Non-pigmented ciliary epithelial cell (primary cell): ENCODE data around the gene ADAMTS2.

ENCODE experiments used
- DNase-seq: peaks from one replicate; pipeline ENCODE4 v3.0.0-alpha.2; 2010; ENCODE audit warnings: low read depth

The ADAMTS2 gene

DNA sequence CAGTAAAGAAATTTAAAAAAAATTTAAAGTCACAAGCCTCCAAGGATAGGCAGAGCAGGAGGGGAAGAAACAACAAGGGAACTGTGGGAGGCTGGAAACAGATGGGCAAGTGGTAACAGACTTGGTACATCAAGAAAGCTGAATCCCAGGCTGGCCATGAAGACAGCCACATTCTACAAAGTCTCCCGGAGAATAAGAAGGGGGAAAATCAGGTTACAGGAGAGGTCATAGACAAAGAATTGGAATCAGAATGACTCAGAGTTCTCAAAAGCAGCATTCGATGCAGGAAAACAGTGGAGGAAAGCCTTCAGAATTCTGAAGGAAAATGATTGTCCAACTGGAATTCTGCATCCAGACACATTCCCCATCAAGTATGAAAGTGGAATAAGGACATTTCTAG is 129.7 kb downstream of the ADAMTS2 start:
- no peak for DNase-seq

DNA sequence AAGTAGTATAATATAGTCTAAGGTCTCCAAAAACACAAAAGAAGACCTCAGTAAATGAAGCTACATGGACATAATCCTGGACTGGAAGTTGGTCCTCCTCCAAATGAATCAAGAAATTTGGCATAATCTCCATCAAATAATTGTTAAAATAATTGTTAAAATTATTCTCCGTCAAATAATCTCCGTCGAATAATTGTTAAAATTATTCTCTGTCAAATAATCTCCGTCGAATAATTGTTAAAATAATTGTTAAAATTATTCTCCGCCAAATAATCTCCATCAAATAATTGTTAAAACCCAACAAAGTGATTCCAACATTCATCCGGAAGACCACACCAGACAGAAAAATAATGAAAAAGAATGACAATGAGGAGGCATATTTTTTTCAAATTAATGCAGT is 130.6 kb downstream of the ADAMTS2 start:
- no peak for DNase-seq

DNA sequence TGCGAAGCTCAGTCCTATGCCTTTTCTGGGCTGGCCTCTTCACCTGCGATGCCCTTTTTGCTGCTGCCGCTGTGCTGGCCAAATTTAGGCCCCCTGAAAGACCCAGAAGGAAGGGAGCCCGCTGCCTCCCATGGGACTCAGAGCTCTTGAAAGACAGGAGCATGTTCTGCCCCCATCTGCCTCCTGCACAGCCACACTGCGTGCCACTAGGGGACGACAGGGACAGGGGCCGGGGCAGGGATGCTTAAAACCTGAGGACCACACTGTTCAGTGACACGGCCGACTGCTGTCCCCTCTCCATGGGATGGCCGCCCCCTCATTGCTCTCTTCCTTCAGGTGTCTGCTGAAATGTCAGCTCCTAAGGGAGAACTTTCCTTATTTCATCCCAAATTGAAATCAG is 132.4 kb downstream of the ADAMTS2 start:
- DNase-seq, result no peak

DNA sequence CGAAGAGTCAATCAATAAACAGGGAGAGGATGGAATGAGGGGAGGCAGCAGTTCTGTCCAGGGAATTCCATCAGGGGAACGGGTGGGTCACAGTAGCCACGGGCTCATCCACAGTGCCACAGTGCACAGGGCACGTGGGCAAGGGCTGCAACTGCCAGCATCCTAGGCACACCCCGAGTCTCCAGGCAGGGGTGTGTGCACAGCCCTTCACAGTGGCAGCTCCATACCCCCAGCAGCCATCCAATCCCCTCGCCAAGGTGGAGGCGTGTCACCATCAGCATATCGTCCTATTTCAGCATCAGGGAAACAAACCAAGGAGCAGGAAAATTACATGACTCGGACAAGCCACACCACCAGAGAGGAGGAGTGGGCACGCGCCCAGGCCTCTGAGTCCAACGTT is 133.6 kb downstream of the ADAMTS2 start:
- no peak for DNase-seq

DNA sequence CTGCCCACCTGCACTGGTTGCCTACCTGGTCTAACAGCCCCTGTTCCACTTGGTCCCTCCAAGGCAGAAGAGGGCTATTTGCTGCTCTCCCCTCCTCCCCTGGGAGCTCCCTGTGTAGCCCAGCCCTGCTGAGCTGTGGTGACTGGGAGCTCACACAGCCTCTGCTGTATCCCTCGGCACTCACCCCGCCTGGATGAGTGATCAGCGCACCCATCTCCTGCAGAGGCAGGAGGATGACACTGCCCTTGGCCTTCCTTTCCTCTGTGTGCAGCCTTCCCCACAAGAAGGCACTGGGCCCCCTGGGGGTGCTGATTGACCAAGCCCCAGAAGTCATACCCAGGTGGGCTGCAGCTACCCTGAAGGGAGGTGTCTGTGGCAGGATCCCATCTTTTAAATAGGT is 134.2 kb downstream of the ADAMTS2 start:
- no peak for DNase-seq

DNA sequence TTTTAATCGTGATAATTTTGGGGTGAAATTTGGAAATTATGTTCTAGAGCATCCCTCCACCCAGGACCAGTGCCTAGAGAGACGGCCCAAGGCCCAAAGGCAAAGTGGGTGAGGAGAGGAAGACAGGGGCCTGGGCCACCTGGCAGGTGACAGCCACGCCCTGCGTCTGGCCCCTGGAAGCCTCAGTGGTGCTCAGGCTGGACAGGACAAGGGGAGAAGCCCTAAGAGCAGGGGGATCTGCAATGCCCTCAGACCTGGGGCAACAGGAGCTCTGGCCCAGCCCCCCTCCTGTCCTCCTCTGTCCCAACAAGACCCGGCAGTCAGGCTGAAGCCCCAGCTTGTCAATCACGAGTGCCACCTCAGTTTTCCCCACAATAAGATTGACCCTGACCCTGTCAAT is 134.8 kb downstream of the ADAMTS2 start:
- no peak for DNase-seq

DNA sequence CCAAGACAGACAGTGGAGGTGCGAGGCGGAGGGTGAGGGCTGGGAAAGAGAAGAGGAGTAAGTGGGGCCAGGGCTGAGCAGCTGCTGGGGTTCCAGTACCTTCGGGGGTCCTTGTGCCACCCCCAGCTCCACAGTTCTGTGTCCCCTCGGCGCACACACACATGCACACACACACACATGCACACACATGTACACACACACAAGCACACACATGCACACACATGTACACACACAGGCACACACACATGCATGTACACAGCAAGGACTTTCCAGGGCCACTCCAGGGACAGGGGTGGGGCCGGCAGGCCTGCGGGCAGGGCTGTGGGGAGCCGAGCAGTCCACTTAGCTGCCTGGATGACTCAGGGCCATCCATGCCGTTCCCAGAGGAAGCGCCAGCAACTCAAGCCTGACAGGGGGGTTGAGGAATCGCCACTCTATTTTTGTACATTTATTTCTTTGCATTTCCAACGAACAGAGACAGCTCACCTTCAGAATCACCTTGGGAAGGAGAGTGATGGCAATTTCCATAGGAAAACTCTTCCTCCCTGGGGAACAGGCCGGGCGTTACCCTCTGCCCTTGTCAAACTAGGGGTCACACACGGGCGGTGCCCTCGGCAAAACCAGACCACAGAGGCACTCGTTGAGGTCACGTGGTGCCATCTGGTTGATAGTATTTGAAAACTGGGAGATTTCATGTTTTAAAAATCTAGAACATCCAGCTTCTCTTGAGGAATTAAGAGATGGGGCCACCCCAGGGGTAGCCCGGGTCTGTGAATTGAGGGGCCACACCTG is 135.7 kb downstream of the ADAMTS2 start:
- DNase-seq, result peak; percentile 2

DNA sequence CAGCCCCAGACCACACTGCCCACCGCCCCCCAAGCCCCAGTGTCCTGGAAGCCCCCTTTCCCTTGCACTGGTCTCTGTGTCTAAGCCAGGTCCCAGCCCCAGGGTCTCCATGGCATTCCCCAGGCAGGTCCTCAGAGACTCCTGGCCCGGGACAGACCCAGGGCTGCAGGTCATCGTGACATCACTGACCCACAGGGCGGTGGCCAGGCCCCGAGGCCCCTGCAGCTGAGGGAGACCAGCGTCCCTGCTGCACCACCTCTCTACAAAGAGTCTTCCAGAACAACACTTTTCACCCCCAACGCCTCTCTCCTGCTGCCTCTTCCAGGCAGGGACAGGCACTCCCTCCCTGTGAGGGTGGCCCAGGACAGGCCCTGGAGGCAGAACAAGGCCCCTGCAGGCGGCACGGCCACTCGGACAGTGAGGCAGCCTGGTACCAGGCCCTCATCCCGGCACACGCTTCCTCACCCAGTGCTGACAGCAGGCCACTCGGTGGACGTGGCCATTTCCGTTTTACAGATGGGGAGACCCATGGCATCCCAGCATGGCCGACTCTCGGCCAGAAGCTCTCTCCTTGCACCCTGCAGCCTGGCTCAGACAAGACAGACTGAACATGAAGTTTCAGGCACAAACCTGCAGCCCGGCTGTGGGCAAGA is 136.4 kb downstream of the ADAMTS2 start:
- no peak for DNase-seq

DNA sequence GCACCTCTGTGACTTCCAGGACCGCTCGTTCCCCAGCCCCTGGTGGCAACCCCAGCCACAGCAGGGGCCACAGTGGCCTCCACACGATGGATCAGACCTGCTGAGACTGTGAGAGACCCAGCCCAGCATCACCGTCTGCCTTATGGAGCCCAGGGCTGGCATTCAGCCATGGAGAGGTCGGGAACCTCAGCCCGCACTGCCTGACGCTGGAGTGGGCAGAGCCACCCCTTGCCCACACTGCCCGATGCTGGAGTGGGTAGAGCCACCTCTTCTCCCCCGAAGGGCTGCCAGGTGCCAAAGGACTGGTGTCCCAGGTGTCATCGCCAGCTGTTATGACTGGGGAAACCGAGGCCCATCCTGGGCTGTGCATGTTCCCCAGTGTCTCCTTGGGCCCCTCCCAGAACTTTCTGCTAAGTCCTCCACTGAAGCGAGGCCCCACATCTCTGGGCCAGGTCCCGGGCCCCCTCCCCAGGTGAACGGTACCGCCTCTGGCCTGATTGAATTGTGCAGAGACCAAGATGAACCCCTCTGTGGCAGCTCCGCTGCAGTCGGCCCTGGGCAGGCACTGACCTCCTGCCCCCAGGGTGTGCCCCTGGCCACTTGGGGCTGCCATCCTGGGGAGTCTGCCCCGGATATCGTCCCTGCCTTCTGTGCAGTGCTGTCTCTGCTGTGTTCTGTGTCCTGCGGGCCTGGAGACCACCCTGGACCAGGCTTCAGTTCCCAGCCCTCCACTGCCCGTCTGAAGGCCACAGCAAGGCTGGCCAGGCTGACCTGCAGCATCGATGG is 137.1 kb downstream of the ADAMTS2 start:
- DNase-seq, result no peak

DNA sequence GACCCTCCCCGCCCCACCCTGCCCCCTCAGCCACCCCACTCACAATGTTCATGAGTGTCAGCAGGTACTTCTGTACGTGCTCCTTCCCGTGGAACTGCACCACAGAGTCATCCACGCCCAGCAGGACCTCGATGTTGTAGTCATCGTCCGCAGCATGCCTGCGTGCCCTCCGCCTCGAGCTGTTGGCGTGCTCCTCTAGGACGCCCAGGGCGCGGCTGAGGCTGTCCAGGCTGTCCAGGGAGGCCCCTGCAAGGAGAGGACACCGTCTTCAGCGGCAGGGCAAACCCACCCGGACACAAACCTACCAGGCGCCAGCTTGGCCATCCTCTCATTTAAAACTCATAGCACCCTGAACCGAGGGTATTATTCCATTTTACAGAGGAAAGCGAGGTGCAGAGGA is 137.8 kb downstream of the ADAMTS2 start:
- no peak for DNase-seq

DNA sequence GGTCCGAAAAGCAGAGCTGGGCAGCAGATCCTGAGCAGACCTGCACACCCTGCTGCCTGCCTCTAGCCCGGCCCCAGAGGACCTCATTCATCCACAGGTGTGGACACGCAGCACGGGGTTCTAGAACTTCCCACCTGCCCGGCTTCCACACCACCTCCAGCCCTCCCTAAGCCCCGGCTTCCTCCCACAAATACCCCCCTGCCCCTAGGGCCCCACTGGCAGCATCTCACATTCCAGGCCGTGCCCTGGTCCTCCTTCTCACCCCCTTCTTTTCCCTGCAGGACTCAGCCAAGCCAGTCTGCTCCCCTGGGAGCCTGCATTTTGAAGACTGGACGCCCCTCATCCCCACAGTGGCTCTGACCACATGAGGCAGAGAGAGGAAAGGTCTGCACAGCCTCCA is 138.9 kb downstream of the ADAMTS2 start:
- DNase-seq, result no peak

DNA sequence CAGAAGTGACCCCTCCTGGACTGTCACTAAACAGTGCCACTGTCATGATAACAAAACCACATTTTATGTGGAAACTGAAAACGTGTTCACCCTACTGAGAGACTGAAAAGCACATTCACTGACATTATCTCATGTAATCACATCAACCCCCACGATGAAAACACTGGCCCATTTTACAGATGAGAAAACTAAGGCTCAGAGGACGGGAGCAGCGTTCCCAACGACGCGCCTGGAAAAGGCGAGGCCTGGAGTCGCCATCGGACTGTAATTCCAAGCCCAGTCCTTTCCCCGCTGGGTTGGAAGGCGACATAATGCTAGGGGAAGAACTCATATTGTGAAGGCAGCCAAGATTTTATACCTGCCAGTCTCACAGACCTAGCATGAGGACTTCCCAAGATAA is 140.0 kb downstream of the ADAMTS2 start:
- no peak for DNase-seq

DNA sequence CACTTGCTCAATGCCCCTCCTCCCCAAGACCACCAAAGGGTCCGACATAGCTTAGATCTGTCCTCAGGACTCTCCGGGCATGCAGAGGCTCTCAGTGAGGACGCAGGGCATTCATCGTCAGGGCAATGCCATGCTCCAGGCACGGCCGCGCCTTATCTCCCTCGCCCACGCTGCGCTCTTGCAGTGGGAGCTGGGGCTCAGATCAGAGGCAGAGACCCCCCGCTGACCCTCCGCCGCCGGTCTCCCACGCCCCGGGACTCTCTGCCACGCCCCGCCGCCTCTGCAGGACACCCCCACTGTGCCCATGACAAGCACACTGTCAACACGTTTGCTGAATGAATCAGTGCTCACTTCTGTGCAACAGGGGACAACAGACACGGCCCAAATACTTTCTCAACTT is 140.7 kb downstream of the ADAMTS2 start:
- no peak for DNase-seq

DNA sequence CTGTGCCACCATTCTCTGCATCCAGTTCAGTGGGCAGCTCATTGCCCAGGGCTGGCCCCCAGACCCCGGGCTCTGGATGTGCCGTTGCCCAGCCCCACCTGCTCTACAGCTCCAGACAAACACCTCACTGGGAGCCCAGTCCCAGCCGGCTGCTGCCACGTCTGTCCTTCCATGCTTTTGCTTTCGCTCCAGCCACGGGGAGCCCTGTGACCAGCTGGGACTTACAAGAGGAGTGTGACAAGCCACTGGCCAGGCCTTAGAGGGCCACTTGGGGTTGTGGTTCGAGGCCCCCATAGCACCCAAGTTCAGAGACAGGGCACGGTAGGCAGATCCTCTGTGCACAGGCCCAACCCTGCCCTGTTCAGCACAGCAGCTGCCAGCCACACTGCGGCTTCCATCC is 142.0 kb downstream of the ADAMTS2 start:
- DNase-seq, result no peak

DNA sequence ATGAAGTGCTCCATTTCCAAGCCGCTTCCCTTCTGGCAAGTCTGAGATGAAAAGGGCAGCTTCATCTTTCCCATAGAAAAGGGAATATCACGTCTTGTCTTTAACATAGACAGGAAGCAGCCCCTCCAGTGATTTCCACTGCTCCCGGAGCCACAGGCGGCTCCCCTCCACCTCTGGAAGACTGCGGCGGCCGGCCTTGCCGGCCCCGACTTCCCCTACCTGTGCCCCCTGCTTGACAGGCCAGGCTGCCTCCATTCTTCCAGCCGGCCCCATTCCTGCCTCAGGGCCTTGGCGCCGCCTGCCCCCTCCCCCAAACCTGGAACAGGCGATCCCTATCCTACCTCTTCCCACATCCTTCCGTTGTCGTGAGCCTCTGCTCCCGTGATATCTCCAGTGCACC is 143.3 kb downstream of the ADAMTS2 start:
- no peak for DNase-seq

DNA sequence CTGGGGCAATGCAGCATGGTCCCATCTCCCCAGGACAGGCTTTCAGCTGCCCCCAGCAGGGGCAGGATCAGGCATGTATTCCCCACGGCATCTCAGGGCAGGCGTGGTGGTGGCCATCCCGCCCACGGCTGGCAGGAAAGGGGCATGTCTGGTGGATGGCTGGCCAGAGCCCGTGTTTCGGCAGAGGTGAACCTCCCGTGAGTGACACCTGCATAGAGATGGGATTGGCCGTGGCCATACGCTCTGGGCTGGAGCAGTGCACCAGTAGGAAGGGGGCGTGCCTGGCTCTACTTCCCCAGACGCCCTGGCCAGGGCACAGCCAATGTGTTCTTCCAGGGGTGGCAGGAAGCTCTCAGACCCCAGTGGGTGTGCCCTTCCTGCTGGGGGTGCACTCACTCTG is 146.0 kb downstream of the ADAMTS2 start:
- no peak for DNase-seq

DNA sequence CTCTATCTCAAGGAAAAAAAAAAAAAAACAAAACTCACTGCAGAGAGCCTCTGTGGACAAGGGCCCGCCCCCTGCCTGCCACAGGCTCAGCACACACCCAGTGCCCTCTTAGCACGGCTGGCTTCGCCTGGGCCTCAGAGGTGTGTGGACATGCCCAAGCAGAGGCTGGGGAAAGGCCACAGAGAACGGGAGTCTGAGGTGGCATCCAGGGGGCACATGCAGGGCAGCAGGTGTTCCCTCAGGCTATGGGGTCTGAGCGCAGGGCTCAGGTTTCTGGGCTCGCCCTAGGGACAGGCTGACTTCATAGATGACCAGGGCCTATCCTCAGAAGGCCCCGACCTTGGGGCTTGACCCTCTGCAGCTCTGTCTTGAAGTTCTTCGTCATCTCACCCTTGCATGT is 146.4 kb downstream of the ADAMTS2 start:
- no peak for DNase-seq

DNA sequence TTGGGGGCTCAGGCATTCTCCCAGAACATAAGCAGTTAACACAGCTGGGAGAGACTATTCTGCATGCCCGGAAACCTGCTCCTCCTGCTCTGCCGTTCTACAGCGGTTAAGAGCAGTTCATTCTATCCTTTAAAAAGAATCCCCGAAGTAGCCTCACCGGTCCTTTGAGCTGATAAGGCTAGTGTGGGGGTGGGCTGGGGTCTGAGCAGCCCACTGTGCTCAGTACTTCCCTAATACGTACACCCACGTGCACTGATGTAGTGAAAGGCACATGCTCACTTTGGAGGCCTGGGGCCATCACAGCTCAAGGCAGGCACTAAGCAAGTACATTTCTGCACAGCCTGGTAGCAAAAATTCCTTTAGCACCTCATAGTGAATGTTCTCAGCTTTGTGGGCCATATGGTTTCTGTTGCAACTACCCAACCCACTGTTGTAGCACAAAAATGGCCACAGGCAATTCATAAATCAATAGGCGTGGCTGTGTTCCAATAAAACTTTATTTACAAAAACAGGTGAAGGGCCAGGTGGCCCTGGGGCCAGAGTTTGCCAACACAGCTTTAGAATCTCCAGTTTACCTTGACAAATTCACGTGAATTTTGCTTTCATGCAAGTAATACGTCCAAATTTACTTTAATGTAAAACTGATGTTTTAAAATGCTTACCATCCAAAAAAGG is 148.7 kb downstream of the ADAMTS2 start:
- DNase-seq, result no peak

DNA sequence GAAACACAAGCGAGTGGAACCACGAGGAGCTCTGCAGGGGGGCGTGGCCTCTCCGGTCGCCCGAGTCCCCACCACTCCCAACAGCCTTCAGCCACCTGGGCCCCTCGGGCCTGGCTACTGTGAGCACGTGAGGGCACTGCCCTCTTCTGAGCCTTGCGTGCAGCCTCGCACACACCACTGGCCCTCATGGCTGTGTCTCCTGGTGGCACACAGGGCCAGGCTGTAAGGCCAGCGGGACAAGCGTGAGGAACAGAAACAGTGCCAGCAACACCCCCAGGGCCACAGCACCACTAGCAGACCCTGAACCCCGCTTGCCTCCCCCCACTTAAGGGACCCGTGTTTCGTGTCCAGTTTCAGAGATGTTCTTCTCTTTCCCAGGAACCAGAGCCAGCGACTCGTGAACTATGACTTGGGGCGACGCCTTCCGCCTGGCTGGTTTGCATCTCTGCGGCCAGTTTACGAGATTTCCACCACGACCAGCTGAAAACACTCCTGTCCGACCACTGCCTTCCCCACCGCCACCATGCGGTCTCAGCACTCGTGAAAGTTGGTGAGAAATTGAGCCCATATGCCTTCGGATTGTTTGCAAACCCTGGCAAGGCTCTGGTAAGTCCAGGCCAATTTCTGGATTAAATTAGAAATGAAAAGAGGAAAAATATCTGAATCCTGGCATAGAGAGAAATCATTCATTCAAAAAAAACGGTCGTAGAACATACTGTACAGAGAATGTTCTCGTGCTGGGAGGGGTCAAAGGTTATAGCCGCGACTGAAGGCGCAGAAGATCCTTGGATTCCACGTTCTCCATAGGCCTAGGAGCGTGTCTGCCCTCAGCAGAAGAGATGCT is 149.5 kb downstream of the ADAMTS2 start:
- no peak for DNase-seq

DNA sequence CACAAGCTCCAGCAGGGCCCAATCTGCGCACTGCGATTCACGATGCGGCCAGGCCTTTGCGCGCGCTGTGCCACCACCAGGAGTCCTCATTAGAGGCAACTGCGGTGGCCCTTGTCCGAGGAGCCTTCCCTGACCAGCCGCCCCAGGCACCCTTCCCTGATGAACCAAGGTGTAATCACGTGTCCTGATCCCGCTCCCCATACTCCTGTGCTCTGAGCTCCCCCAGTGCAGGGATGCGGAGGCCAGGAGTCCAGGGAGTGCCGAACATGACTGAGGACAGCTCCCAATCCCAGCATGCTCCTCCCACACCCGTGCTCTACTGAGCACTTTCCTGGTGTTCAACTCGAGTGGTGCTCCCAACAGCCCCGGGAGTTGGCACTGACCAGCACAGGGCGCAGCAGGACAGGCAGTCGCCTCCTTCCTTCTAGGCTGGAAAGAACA is 150.3 kb downstream of the ADAMTS2 start:
- no peak for DNase-seq

DNA sequence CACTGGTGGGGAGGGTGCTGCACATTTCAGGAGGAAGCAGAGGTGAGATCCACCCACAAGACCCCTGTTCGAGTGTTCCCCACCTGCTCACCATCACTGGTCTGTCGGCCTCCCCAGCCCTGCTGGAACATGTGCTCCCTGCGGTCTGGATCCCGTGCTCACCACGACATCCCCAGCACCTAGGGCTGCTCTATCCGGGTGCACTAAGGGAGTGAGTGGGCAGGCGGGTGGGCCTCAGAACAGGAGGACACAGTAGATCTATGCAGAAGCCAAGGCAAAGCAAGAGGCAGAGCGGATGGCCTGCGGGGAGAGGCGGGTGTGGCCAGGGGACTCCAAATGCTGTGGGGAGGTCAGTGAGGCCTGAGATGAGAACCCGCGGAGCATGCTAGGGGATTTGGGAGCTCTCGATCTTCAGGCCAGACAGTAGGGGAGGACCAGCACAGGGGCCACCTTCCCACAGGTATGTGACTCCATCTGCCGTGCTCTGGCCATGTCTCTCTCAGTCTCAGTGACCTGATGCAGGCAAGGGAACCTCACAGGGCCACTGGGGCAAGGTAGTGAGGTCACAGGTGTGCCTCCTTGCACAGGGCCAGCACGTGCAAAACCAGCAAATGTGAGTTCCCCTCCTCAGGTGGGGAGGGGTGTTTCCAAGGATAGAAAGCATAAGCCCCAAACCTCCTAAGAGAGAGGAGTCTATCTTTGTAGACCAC is 150.9 kb downstream of the ADAMTS2 start:
- no peak for DNase-seq
